ENCODE data around the gene LZTFL1. TPM values are rescaled to one million over a fixed set of nuclear protein-coding genes. Genes with fewer than 3 reads are reported as not detected.

Gene LZTFL1
- total RNA-seq, 2 donors from 2014 or later = 8.3 to 8.9 TPM

- TF ChIP-seq, protein P1, sequence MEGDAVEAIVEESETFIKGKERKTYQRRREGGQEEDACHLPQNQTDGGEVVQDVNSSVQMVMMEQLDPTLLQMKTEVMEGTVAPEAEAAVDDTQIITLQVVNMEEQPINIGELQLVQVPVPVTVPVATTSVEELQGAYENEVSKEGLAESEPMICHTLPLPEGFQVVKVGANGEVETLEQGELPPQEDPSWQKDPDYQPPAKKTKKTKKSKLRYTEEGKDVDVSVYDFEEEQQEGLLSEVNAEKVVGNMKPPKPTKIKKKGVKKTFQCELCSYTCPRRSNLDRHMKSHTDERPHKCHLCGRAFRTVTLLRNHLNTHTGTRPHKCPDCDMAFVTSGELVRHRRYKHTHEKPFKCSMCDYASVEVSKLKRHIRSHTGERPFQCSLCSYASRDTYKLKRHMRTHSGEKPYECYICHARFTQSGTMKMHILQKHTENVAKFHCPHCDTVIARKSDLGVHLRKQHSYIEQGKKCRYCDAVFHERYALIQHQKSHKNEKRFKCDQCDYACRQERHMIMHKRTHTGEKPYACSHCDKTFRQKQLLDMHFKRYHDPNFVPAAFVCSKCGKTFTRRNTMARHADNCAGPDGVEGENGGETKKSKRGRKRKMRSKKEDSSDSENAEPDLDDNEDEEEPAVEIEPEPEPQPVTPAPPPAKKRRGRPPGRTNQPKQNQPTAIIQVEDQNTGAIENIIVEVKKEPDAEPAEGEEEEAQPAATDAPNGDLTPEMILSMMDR (IDR thresholded peaks at IDR 0.05) = no peak
- Histone ChIP-seq H3K27me3 (no peaks in the 10 kb centered on the region), H3K9me3 (no peaks in the 10 kb centered on the region), H3K27ac (no peak overlapping the region), H3K4me1 (no peaks in the 10 kb centered on the region), H3K4me3 (no peak overlapping the region), H3K36me3 (no peaks in the 10 kb centered on the region)
- DNase-seq (ENCODE audit: low spot score) = no peak
Observed at GRCh38 chr3:45869638-45870037, 27.7 kb upstream of the LZTFL1 start.

DNA sequence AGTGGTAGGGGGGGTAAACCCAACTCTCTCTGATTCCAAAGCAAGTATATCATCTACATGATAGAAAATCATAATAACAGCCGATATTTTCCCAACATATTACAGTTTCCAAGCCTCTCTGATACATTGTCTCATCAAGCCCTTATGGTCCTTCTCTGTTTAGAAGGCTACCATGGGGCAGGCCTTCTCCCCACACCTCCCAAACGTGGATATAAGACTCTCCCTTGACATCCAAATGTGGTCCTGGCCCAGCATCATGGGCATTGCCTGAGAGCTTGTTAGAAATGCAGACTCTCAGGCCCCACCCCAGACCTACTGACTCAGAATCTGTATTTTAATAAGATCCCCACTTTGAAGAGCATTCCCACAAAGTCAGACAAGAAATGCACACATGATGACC is 26.7 kb upstream of the LZTFL1 start:
- Histone ChIP-seq H3K36me3 (no peaks in the 10 kb centered on the region), H3K9me3 (no peaks in the 10 kb centered on the region), H3K27ac (no peak overlapping the region), H3K4me3 (no peak overlapping the region), H3K27me3 (no peaks in the 10 kb centered on the region), H3K4me1 (no peaks in the 10 kb centered on the region)
- DNase-seq (ENCODE audit: low spot score) = no peak
- TF ChIP-seq, protein P1 (IDR thresholded peaks at IDR 0.05) = no peak

DNA sequence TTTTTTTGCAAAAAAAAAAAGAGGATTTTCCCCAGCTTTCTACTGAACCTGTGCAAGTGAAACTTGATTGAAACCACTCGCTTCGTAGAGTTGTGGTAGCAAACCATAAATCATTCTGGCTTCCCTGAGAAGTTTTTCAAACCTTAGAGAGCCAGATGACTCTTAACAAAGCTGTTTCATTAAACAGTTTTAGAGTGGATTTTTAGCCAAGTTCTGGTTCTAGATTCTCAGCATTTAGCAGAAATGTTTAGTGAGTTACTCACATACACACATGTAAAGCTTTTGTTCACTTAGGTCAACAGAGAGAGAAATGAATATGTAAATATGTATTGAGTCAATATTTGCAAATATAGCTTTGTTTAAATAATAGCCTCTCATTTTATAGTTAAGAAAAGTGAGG is 26.3 kb upstream of the LZTFL1 start:
- no peak overlapping the region for H3K4me3 ChIP-seq
- TF ChIP-seq, protein P1 (IDR thresholded peaks at IDR 0.05) = no peak
- no peaks in the 10 kb centered on the region for H3K4me1 ChIP-seq
- H3K36me3 ChIP-seq = no peaks in the 10 kb centered on the region
- DNase-seq (ENCODE audit: low spot score) = no peak
- H3K27ac ChIP-seq = no peak overlapping the region
- no peaks in the 10 kb centered on the region for H3K27me3 ChIP-seq
- H3K9me3 ChIP-seq = peaks cover 0 to 4% of the 10 kb centered on the region in 2 donors

- TF ChIP-seq, protein P1 (IDR thresholded peaks at IDR 0.05) = no peak
- Histone ChIP-seq H3K36me3 (no peaks in the 10 kb centered on the region), H3K27me3 (no peaks in the 10 kb centered on the region), H3K4me3 (no peak overlapping the region), H3K4me1 (no peaks in the 10 kb centered on the region), H3K9me3 (peaks cover 0 to 4% of the 10 kb centered on the region in 2 donors), H3K27ac (no peak overlapping the region)
- no peak for DNase-seq (ENCODE audit: low spot score)
Observed at GRCh38 chr3:45865563-45865962, 23.6 kb upstream of the LZTFL1 start.

DNA sequence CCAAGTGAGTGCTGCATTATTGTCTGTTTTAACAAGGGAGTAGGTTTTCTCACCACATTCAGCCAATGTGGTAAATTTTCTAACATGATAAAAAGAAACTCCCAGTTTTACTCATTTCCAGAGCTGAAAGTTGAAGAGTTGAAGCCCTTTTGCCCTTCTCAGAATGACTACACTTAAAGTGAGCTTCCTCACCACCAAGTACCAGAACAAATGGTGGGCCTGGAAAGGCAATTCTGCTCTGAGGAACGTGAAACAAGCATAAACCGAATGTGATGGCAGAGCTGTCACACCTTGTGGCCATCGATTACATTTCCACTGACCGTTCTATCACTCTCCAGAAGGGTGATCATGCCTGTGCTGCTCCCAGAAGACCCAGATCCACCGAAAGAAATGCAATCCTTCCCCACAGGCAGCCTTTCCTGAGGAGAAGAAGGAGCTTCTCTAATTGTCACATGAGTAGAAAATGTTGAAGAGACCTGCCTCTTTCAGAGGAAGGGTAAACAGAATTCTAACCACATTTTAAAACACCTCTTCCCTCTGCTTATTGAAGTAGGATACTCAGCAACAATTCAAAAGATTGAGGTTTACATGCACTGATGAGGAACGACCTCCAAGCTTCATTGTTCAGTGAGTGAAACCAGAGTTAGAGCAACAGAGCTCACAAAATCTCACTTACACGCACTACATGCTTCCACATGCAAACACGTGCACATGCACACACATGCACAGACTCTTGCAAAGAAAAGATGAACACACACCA is 23.0 kb upstream of the LZTFL1 start:
- TF ChIP-seq, protein P1 (IDR thresholded peaks at IDR 0.05) = no peak
- no peak overlapping the region for H3K27ac ChIP-seq
- peaks cover 0 to 4% of the 10 kb centered on the region in 2 donors for H3K9me3 ChIP-seq
- H3K36me3 ChIP-seq = no peaks in the 10 kb centered on the region
- H3K27me3 ChIP-seq = no peaks in the 10 kb centered on the region
- H3K4me1 ChIP-seq = no peaks in the 10 kb centered on the region
- no peak for DNase-seq (ENCODE audit: low spot score)
- H3K4me3 ChIP-seq = no peak overlapping the region
